GM18498 (cell line): ENCODE results near the gene PALM2AKAP2.

Experiments
- ATAC-seq: cut with Tn5 transposase; IDR thresholded peaks from one replicate; pipeline ENCODE4 v1.9.1; 2021; ENCODE audit warnings: mild to moderate bottlenecking, moderate library complexity; ENCODE audit not compliant: unreplicated experiment

Gene PALM2AKAP2

DNA sequence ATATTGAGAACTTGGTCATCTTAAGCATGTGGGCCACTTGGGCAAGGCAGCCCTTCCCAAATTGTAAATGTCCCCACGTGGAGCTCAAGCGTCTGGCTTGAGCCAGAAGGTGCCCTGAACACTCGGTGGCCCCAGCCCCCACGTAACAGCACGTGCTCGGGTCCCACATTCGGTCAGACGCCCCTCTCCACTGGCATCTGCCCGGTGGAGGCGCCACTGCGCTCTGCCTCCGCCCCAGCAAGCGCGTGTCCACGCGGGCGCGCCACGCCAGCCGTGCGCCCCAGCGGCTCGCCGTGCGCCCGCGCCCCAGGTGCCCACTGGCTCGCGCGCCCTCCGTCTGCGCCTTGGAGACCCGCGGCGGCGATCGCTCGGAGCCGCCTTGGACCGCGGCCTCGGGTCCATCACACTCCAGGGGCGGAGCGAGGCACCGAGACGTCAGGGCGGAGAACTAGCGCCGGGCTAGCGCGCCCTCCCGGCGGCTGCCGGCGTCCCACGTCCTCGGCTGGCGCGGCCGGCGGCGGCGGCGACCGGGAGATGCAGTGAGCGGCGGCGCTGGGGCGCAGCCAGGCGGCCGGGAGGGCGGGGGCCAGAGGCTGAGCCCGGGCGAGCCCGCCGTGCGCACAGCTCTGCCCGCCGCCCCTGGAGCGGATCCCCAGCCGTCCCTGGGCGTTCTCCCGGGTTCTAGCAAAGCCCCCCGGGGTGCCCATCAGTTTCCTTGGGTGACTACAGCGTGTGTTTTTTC lies at the start of gene PALM2AKAP2:
Gene PALM2AKAP2 (plus strand): TSS at position 488 of the 742 bp plus-strand sequence. CDS start 291 bp downstream, outside the sequence.
- no peak for ATAC-seq

DNA sequence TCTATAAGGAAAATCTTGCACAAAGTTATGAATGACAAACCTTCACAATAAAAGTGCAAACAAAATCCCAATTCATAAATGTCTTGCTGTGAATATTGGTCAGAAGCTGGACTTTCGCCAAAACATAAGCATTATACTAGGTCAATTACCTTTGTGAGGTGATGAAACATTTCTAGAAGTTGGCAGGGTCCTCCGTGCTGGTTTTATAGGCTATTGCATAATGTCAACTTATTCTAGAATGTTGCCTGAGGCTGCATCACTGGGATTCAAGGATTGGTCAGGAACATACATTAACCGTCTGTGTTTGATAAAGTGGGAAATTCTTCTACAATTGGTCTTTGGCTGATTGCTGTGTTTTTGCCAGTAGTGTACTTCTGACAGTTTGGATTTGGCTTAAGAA lies 49.8 kb upstream of the PALM2AKAP2 start:
- ATAC-seq, result no peak

DNA sequence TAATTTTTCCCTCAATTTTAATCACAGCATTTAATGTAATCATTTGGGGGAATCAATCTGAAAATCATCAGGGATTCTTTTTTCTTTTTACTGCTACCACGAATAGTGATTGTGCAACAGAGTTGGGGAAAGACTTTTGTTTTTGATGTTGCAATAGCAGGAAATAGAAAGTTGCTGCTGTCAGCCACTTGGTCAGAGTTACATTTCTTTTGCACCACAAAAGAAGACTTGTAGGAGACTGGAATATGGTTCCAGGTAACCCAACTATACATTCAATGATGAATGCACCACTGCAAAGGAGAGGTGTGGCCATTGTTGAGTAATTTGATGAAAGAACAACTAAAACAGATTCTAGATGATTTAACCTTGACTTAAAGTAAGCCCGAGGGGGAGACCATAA lies 46.3 kb upstream of the PALM2AKAP2 start:
- no peak for ATAC-seq

- ATAC-seq, result no peak
These were observed 45.2 kb upstream of the PALM2AKAP2 start for GRCh38 chr9:109734814-109735213.

- ATAC-seq, result no peak
These were observed 44.2 kb upstream of the PALM2AKAP2 start for GRCh38 chr9:109735801-109736200.

GRCh38 chr9:109737295-109737694 lies 42.7 kb upstream of the PALM2AKAP2 start:
- ATAC-seq, result no peak

GRCh38 chr9:109739760-109740159 lies 40.2 kb upstream of the PALM2AKAP2 start:
- no peak for ATAC-seq

GRCh38 chr9:109742776-109743348 lies 37.1 kb upstream of the PALM2AKAP2 start:
- ATAC-seq, result no peak

GRCh38 chr9:109743696-109744095 lies 36.3 kb upstream of the PALM2AKAP2 start:
- no peak for ATAC-seq

DNA sequence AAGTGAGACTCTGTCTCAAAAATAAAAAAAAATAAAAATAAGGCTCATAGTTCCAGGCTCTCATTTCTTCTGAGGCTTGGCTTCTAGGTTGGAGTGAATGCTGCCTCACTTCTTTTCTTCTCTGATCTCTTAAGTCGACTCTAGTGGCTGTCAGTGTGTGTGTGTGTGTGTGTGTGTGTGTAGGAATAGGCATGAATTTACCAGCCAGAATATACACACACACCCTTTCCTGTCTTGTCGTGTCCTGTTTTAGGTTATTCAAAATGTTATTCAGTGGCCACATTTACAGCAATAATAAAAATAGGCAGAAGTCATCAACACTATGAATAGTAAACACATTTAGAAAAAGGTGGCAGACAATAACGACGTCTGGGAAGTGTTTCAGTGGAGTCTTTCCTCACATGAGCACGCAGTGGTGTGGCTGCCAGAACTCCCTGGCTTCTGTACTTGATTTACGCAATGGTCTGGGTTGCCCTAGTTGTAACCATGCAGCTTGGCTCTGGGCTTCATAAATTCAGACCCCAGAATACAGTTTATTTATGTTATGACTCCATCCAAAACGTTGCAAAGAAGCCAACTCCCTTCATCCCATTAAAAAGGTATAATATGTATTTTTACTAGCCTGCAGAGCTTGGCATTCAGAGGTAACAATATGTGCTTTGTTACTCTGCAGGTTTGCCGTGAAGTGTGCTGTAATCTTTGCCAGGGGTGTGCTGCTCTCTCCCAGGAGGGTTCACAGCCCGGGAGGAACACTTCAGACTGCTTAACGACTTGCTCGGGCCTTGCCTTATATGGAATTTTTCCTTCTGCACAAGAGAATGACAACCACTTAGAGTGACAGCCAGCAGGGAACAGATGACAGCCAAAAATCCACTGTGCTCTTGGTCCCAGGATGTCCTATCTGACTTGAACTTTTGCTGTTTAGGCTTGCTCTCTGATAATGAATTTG lies 34.4 kb upstream of the PALM2AKAP2 start:
- ATAC-seq, result no peak

DNA sequence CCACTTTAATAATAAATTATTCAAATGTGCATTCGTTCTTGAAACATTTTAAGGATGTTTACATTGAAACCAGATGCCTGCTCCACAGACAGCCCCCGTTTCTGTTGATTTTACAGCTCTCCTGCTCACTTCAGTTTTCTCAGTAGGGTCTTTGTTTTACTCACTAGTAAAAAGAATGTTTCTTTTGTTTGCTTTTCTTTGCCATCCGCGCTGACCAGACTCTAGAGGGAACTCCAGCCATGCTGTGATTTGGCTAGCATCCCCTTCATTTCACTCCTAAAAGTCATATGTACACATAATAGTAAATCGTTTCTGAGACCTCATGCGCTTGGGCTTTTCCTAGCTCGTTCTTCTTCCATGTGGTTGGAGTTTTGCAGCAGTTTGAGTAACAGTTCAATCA lies 28.7 kb upstream of the PALM2AKAP2 start:
- ATAC-seq, result no peak

GRCh38 chr9:109753308-109753707 lies 26.7 kb upstream of the PALM2AKAP2 start:
- ATAC-seq, result no peak

DNA sequence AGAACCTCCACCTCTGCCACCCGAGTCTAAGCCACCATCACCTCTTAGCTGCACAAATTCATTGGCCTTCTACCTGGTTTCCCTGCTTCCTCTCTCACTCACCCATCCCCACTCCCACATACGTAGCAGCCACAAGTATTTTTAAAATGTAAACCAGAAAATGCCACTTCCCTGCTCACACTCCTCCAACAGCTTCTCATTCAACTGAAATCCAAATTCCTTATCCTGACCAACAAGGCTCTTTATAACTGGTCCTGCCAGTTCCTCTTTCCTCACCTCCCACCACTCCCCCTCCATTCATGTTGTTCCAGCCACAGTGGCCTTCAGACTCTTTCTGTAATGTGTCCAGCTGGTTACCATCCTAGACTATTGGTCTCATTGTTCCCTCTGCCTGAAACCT lies 25.0 kb upstream of the PALM2AKAP2 start:
- no peak for ATAC-seq

GRCh38 chr9:109759589-109759988 lies 20.4 kb upstream of the PALM2AKAP2 start:
- no peak for ATAC-seq

DNA sequence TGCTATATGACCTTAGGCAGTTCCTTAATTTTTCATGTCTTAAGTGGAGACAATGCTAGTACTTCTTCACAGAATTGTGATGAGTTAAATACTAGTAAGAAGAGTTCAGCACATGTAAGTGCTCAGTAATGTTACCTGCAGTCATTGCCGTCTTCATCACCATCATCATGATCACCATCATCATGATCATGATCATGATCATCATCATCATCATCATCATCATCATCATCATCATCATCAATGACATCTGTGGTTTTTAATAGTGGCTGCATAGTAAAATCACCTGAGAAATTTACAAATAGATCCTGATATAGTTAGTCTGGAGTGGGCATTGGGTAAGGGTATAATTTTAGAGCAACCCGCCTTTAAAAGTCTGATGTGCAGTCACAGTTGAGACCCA lies 14.7 kb upstream of the PALM2AKAP2 start:
- ATAC-seq, result no peak

DNA sequence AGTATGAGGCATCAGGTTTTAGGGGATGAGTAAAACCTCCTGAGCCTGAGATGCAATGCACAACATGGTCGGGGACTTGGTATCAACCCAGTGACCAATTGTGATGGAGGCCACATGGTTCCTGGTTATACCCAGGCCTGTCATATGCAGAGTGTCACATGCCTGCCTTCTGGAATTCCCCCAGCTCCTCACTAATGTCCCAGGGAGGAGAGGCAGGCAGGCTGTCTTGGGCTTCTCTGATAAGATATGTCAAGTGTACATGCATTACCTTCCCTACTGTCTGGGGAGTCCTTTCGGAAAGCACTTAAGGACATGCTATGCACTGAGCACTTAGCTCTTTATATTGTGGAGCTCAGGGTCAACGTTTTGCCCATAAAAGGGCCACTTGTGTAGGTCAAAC lies 14.2 kb upstream of the PALM2AKAP2 start:
- no peak for ATAC-seq

DNA sequence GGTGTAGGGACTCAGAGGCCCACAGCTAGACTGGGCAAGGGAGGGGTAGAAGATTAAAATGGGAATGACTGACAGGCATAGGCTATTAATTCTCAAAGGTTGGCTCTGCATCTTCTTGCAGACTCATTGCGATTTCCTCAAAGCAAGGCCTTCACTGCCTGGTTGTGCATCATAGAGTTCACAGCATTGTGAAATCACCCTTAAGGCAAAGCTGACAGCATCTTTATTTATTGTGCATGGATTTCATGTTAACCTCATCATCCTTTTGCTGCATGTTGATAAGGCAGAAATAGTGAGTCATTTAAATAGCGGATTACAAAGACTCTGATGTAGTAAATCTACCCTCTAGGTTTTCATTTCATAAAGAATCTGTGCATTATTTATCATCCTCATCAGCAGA lies 13.6 kb upstream of the PALM2AKAP2 start:
- no peak for ATAC-seq

DNA sequence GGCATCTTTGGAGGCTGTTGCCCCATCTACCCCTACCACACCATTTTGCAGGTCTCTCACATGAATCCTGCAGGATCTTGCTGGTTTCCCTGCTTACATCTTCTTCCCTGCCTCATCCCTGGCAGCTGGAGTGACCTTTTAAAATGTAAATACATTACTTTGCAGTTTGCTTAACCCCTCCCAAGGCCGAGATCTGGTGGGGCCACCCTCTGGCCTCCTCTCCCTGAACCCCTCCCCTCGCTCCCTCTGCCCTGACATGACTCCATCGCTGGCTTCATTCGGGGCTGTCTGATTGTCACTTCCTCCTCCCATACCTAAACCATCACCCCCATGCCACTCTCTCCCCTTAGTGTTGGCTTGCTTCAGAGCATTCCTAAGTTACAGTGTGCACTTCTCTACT lies 12.6 kb upstream of the PALM2AKAP2 start:
- ATAC-seq, result no peak

- ATAC-seq, result no peak
These were observed 12.2 kb upstream of the PALM2AKAP2 start for GRCh38 chr9:109767814-109768213.

DNA sequence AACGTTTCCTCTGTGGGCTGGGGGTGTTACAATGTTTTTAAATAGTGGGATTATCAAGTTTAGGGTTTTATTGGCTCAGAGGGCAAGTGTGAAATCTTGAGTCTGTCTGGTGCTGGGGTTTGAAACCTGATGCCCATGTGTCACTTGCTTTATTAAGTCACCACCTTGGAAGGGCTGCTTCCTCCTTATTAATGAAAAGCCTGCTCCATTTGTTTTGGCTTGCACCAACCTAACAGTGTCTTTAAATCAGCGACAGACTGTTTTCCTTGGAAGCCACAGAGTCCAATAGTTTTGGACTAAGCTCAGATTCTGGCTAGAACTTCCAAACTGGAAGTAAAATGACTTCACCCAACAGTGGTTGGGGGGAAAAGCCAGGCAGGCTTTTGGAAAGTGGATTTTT lies 10.7 kb upstream of the PALM2AKAP2 start:
- no peak for ATAC-seq

DNA sequence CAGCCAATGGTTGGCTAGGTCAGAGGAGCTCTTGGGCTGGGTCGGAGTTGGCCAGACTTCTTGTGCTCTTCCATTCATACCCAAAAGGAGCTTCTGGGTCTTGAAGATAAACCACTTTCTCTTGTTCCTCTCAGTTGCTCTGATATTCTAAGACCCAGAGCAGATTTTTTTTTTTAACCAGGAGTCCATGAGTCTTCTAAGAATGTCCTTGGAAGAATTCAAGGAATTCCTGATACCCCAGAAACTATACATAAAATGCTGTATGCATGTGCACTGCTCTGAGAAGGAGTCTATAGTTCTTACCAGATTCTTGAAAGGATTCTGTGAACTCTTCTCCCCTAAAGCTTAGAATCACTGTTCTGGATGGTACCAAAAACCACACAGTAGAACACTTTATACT lies 9.9 kb upstream of the PALM2AKAP2 start:
- ATAC-seq, result no peak

- ATAC-seq, result no peak
These were observed 8.9 kb upstream of the PALM2AKAP2 start for GRCh38 chr9:109771087-109771486.
